NCI-H345 treated with DMSO at 0.1 percent for 48 hours (cell line): ENCODE measurements around the gene SCGB1C2.

Source experiments
- DNase-seq: peaks from one replicate; lab custom pipeline; 2025; ENCODE audit not compliant: unreplicated experiment; lab: John Stamatoyannopoulos, UW

Gene SCGB1C2

GRCh38 chr17:170130-170670, 32.8 kb downstream of the SCGB1C2 start:
- DNase-seq: no peak

GRCh38 chr17:171871-172270, 34.5 kb downstream of the SCGB1C2 start:
- DNase-seq: no peak

- no peak for DNase-seq
These were observed 35.0 kb downstream of the SCGB1C2 start for GRCh38 chr17:172401-172800.

GRCh38 chr17:173166-173911, 36.0 kb downstream of the SCGB1C2 start:
- no peak for DNase-seq

- no peak for DNase-seq
These were observed 39.8 kb downstream of the SCGB1C2 start for GRCh38 chr17:177155-177554.

GRCh38 chr17:177762-178161, 40.4 kb downstream of the SCGB1C2 start:
- no peak for DNase-seq

GRCh38 chr17:178292-179065, 41.1 kb downstream of the SCGB1C2 start:
- DNase-seq: no peak

- DNase-seq: no peak
These were observed 41.7 kb downstream of the SCGB1C2 start for GRCh38 chr17:179066-179432.

GRCh38 chr17:179781-180380, 42.5 kb downstream of the SCGB1C2 start:
- no peak for DNase-seq

- no peak for DNase-seq
These were observed 43.2 kb downstream of the SCGB1C2 start for GRCh38 chr17:180381-181244.

- no peak for DNase-seq
These were observed 44.1 kb downstream of the SCGB1C2 start, which contains the start of gene DOC2B for GRCh38 chr17:181245-182049. TSS of gene DOC2B (minus strand) at chr17:181650. CDS start at chr17:181479, 171 bp downstream.

GRCh38 chr17:182050-182751, 44.8 kb downstream of the SCGB1C2 start:
- DNase-seq: no peak

GRCh38 chr17:183021-183420, 45.7 kb downstream of the SCGB1C2 start:
- DNase-seq: no peak

GRCh38 chr17:185445-186138, 48.2 kb downstream of the SCGB1C2 start:
- DNase-seq: no peak

- DNase-seq: no peak
These were observed 49.8 kb downstream of the SCGB1C2 start for GRCh38 chr17:187130-187529.
